Liver (tissue), 9 donors: Measurements from ENCODE around the gene TRAPPC8. TPM values are rescaled to one million over a fixed set of nuclear protein-coding genes. Genes with fewer than 3 reads are reported as not detected.

Experiments used
- DNase-seq: peaks from one replicate; pipeline ENCODE4 v3.0.0-alpha.2; 2017; ENCODE audit warnings: low spot score
- H3K27ac ChIP-seq, 2 donors: one replicate each; pipeline ENCODE4 v1.7.0; 2013; ENCODE audit warnings: inconsistent platforms in 2 of 2, low read length in 2 of 2, control low read depth in 1 of 2, low read depth in 1 of 2, mild to moderate bottlenecking in 1 of 2
- H3K27me3 ChIP-seq, 4 donors: one replicate each; pipeline versions ENCODE4 v1.6.1 to v1.7.0; 2013; ENCODE audit warnings: low read length in 3 of 4, inconsistent platforms in 1 of 4, mild to moderate bottlenecking in 1 of 4, moderate library complexity in 1 of 4; ENCODE audit not compliant: control insufficient read depth in 4 of 4, insufficient read depth in 4 of 4
- H3K36me3 ChIP-seq, 4 donors: one replicate each; pipeline versions ENCODE4 v1.6.1 to v1.7.0; 2013; ENCODE audit warnings: low read length in 3 of 4, mild to moderate bottlenecking in 3 of 4, low read depth in 1 of 4, moderate library complexity in 1 of 4; ENCODE audit not compliant: control insufficient read depth in 4 of 4, insufficient read depth in 3 of 4
- H3K4me1 ChIP-seq, 4 donors: one replicate each; pipeline versions ENCODE4 v1.6.1 to v1.7.0; 2013; ENCODE audit warnings: low read length in 3 of 4, mild to moderate bottlenecking in 3 of 4, moderate library complexity in 1 of 4; ENCODE audit not compliant: control insufficient read depth in 4 of 4, insufficient read depth in 4 of 4
- H3K4me3 ChIP-seq, 3 donors: one replicate each; pipeline versions ENCODE4 v1.6.1 to v1.7.0; 2013; ENCODE audit warnings: low read length in 3 of 3, control low read depth in 1 of 3, low read depth in 1 of 3, mild to moderate bottlenecking in 1 of 3
- H3K9ac ChIP-seq, 2 donors: one replicate each; pipeline ENCODE4 v1.7.0; 2013; ENCODE audit warnings: low read length in 2 of 2, mild to moderate bottlenecking in 2 of 2, moderate library complexity in 2 of 2, control low read depth in 1 of 2, low read depth in 1 of 2
- H3K9me3 ChIP-seq, 4 donors: one replicate each; pipeline versions ENCODE4 v1.6.1 to v1.7.0; 2013; ENCODE audit warnings: low read length in 3 of 4; ENCODE audit not compliant: control insufficient read depth in 4 of 4
- EGR1 ChIP-seq, 2 donors: IDR thresholded peaks; 2 replicates each; pipeline ENCODE4 v1.6.1; 2016 to 2018; ENCODE audit warnings: antibody characterized with exemption in 2 of 2, low read depth in 2 of 2
- FOXA1 ChIP-seq: IDR thresholded peaks from 2 replicates; pipeline ENCODE4 v1.6.1; 2016; ENCODE audit warnings: antibody characterized with exemption
- FOXA2 ChIP-seq: IDR thresholded peaks from 2 replicates; pipeline ENCODE4 v1.6.1; 2016; ENCODE audit warnings: antibody characterized with exemption
- GABPA ChIP-seq, 2 donors: IDR thresholded peaks in 1 of 2; conservative IDR thresholded peaks in 1 of 2; 2 replicates each; pipeline ENCODE4 v1.6.1; 2016; ENCODE audit warnings: antibody characterized with exemption in 2 of 2, mild to moderate bottlenecking in 1 of 2, moderate library complexity in 1 of 2
- HNF4A ChIP-seq, 2 donors: conservative IDR thresholded peaks; 2 replicates each; pipeline ENCODE4 v1.6.1; 2016; ENCODE audit warnings: antibody characterized with exemption in 2 of 2, mild to moderate bottlenecking in 2 of 2
- HNF4G ChIP-seq: IDR thresholded peaks from 2 replicates; pipeline ENCODE4 v1.6.1; 2016; ENCODE audit warnings: antibody characterized with exemption
- JUND ChIP-seq, 2 donors: IDR thresholded peaks; 2 replicates each; pipeline ENCODE4 v1.6.1; 2016; ENCODE audit warnings: antibody characterized with exemption in 2 of 2
- MAX ChIP-seq: IDR thresholded peaks from 2 replicates; pipeline ENCODE4 v1.6.1; 2016; ENCODE audit warnings: antibody characterized with exemption
- NR2F2 ChIP-seq: IDR thresholded peaks from 2 replicates; pipeline ENCODE4 v1.6.1; 2016; ENCODE audit warnings: antibody characterized with exemption
- RAD21 ChIP-seq, 2 donors: IDR thresholded peaks; 2 replicates each; pipeline ENCODE4 v1.6.1; 2016; ENCODE audit warnings: antibody characterized with exemption in 2 of 2, mild to moderate bottlenecking in 2 of 2
- REST ChIP-seq: IDR thresholded peaks from 2 replicates; pipeline ENCODE4 v1.6.1; 2016; ENCODE audit warnings: antibody characterized with exemption, mild to moderate bottlenecking
- RXRA ChIP-seq, 2 donors: IDR thresholded peaks; 2 replicates each; pipeline ENCODE4 v1.6.1; 2017 to 2018; ENCODE audit warnings: antibody characterized with exemption in 2 of 2, mild to moderate bottlenecking in 1 of 2
- SP1 ChIP-seq: IDR thresholded peaks from 2 replicates; pipeline ENCODE4 v1.6.1; 2018; ENCODE audit warnings: antibody characterized with exemption, mild to moderate bottlenecking
- TAF1 ChIP-seq: conservative IDR thresholded peaks from 2 replicates; pipeline ENCODE4 v1.6.1; 2016; ENCODE audit warnings: antibody characterized with exemption, mild to moderate bottlenecking
- YY1 ChIP-seq: IDR thresholded peaks from 2 replicates; pipeline ENCODE4 v1.6.1; 2016; ENCODE audit warnings: antibody characterized with exemption, mild to moderate bottlenecking
- ZBTB33 ChIP-seq: IDR thresholded peaks from 2 replicates; pipeline ENCODE4 v1.6.1; 2016; ENCODE audit warnings: antibody characterized with exemption
- WGBS: extraction: QIAGEN DNeasy Blood & Tissue Kit; methylation state at CpG from one replicate; pipeline ENCODE4 v1.1.7; 2013; 5-methylcytosine and 5-hydroxymethylcytosine counted together
- polyA plus RNA-seq, 2 donors: library from polyadenylated mRNA; stranded (reverse) in 1 of 2; unstranded in 1 of 2; fragments of 200-250 nt in 1 of 2; fragments of >200 nt in 1 of 2; fragmentation: Nextera tagmentation in 1 of 2; extraction: Ambion mirVana in 1 of 2; gene quantifications; one replicate each; pipeline versions ENCODE4 v1.2.1 to v1.2.3, GENCODE V29; 2013 to 2015
- total RNA-seq, 2 donors: library from RNA; depleted of rRNA; stranded (reverse); fragments of >200 nt; gene quantifications; one replicate each; pipeline ENCODE4 v1.2.3, GENCODE V29; 2014
- TF ChIP-seq, protein P1 (sequence below): fragments of 150-350 bp; IDR thresholded peaks from 2 replicates; pipeline ENCODE4 v1.5.1; 2017; ENCODE audit warnings: improper control_type of control experiment, low read depth, low read length; ENCODE audit not compliant: missing input control
- TF ChIP-seq, protein P2 (sequence below): IDR thresholded peaks from 2 replicates; pipeline ENCODE4 v1.6.1; 2016; ENCODE audit warnings: antibody characterized with exemption
- donor health status: healthy.
- donor health status: healthy.
- donor health status: healthy.
- donor health status: healthy.
- donor health status: healthy.

The TRAPPC8 gene
- total and polyA plus RNA-seq, 4 donors, result 12.2 to 46.1 (median 29.5) TPM

DNA sequence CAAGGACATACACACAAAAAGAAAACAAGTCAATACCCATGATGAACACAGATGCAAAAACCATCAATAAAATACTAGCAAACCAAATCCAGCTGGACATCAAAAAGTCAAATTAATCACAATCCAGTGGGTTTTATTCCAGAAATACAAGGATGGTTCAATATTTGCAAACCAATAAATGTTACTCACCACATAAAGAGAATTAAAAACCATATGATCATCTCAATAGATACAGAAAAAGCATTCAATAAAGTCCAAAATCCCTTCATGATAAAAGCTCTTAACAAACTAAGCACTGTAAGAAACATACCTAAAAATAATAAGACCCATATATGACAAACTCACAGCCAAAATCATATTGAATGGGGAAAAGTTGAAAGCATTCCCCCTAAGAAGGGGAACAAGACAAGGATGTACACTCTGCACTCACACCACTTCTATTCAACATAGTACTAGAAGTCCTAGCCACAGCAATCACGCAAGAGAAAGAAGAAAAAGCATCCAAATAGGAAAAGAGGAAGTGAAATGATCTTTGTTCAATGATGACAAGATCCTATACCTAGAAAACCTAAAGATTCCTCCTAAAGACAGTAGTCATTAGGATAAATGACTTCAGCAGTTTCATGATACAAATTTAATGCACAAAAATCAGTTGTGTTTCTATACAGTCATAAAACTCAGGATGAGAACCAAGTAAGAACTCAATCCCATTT lies 62.6 kb downstream of the TRAPPC8 start:
- DNase-seq, result no peak
- whole genome bisulfite sequencing, result 95% methylated on average over 1 of the region's 1 CpG
- no peak overlapping the region for H3K4me3 ChIP-seq
- TF ChIP-seq REST (no peak), HNF4G (peak; percentile 16)
- peaks cover 0 to 6% (median under 1%) of the 10 kb centered on the region in 4 donors for H3K4me1 ChIP-seq
- H3K9ac ChIP-seq, result no peak overlapping the region
- H3K27ac ChIP-seq, result no peak overlapping the region
- H3K36me3 ChIP-seq, result peaks cover 7 to 27% (median 15%) of the 10 kb centered on the region in 4 donors
- H3K9me3 ChIP-seq, result no peaks in the 10 kb centered on the region
- no peaks in the 10 kb centered on the region for H3K27me3 ChIP-seq

DNA sequence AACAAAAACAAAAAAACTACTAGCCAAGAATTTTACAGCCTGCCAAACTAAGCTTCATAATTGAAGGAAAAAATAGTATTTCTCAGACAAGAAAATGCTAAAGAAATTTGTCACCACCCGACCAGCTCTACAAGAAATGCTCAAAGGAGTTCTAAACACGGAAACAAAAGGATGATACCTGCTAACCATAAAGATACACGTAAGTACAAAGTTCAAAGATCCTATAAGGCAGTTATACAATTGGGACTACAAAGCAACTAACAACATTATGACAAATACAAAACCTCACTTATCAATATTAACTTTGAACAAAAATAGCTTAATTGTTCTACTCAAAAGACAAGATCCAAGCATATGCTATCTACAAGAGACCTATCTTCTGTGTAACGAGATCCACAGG lies 64.6 kb downstream of the TRAPPC8 start:
- DNase-seq, result no peak
- 88% methylated on average over 4 of the region's 4 CpGs for WGBS

More for the DNA sequence above, 64.6 kb downstream of the TRAPPC8 start:
- no peaks in the 10 kb centered on the region for H3K9me3 ChIP-seq
- H3K27me3 ChIP-seq, result no peaks in the 10 kb centered on the region
- TF ChIP-seq SP1, result no peak
- no peak for TF ChIP-seq JUND (IDR thresholded peaks at IDR 0.05)
- TF ChIP-seq HNF4A (conservative IDR thresholded peaks at IDR 0.05), result no peak
- TF ChIP-seq FOXA1, result no peak
- TF ChIP-seq, protein P1, sequence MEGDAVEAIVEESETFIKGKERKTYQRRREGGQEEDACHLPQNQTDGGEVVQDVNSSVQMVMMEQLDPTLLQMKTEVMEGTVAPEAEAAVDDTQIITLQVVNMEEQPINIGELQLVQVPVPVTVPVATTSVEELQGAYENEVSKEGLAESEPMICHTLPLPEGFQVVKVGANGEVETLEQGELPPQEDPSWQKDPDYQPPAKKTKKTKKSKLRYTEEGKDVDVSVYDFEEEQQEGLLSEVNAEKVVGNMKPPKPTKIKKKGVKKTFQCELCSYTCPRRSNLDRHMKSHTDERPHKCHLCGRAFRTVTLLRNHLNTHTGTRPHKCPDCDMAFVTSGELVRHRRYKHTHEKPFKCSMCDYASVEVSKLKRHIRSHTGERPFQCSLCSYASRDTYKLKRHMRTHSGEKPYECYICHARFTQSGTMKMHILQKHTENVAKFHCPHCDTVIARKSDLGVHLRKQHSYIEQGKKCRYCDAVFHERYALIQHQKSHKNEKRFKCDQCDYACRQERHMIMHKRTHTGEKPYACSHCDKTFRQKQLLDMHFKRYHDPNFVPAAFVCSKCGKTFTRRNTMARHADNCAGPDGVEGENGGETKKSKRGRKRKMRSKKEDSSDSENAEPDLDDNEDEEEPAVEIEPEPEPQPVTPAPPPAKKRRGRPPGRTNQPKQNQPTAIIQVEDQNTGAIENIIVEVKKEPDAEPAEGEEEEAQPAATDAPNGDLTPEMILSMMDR, result no peak
- TF ChIP-seq RAD21 (IDR thresholded peaks at IDR 0.05), result no peak
- no peak for TF ChIP-seq FOXA2
- TF ChIP-seq NR2F2, result no peak
- no peak for TF ChIP-seq REST
- TF ChIP-seq MAX, result no peak
- TF ChIP-seq TAF1, result no peak
- no peak for TF ChIP-seq YY1
- no peak for TF ChIP-seq RXRA (IDR thresholded peaks at IDR 0.05)
- TF ChIP-seq, protein P2, sequence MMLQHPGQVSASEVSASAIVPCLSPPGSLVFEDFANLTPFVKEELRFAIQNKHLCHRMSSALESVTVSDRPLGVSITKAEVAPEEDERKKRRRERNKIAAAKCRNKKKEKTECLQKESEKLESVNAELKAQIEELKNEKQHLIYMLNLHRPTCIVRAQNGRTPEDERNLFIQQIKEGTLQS, result no peak
- no peak for TF ChIP-seq GABPA (IDR thresholded peaks at IDR 0.05 in 1 of 2, conservative IDR thresholded peaks at IDR 0.05 in 1 of 2)
- TF ChIP-seq HNF4G, result no peak
- no peak for TF ChIP-seq EGR1 (IDR thresholded peaks at IDR 0.05; ENCODE audit: low read depth in 2 of 2)
- TF ChIP-seq ZBTB33, result no peak
- no peak overlapping the region for H3K4me3 ChIP-seq
- no peak overlapping the region for H3K27ac ChIP-seq
- H3K36me3 ChIP-seq, result peaks cover 5 to 26% (median 22%) of the 10 kb centered on the region in 4 donors
- H3K4me1 ChIP-seq, result peaks cover 0 to 6% (median under 1%) of the 10 kb centered on the region in 4 donors
- H3K9ac ChIP-seq, result no peak overlapping the region
